Neural progenitor cell (in vitro differentiated cells): ENCODE results near the gene RPAP3. TPM values are rescaled to one million over a fixed set of nuclear protein-coding genes. Genes with fewer than 3 reads are reported as not detected.

Source experiments
- DNase-seq: peaks from one replicate; pipeline ENCODE4 v3.0.0-alpha.2; 2016; ENCODE audit warnings: low spot score
- H2AFZ ChIP-seq: fragments of 200-600 bp; sonication (generic); replicated peaks from 2 replicates; pipeline ENCODE4 v1.6.1; 2016; ENCODE audit warnings: antibody characterized with exemption
- H3F3A ChIP-seq: fragments of 200-600 bp; sonication (generic); 2 replicates; pipeline ENCODE4 v1.6.1; 2016; ENCODE audit warnings: antibody characterized with exemption, low read depth
- H3K27ac ChIP-seq: fragments of 200-600 bp; sonication (generic); 2 replicates; pipeline ENCODE4 v1.5.1; 2016; ENCODE audit warnings: mild to moderate bottlenecking
- H3K27me3 ChIP-seq: fragments of 200-600 bp; sonication (generic); 2 replicates; pipeline ENCODE4 v1.6.1; 2016; ENCODE audit warnings: mild to moderate bottlenecking, moderate library complexity
- H3K36me3 ChIP-seq: fragments of 200-600 bp; sonication (generic); 2 replicates; pipeline ENCODE4 v1.5.1; 2016
- H3K4me1 ChIP-seq: fragments of 200-600 bp; sonication (generic); 2 replicates; pipeline ENCODE4 v1.6.1; 2016; ENCODE audit warnings: mixed run types
- H3K4me2 ChIP-seq: fragments of 200-600 bp; sonication (generic); 2 replicates; pipeline ENCODE4 v1.6.1; 2016
- H3K4me3 ChIP-seq: fragments of 200-600 bp; sonication (generic); 2 replicates; pipeline ENCODE4 v1.5.1; 2016
- H3K79me2 ChIP-seq: fragments of 200-600 bp; sonication (generic); 2 replicates; pipeline ENCODE4 v1.6.1; 2016; ENCODE audit warnings: low read depth
- H3K9ac ChIP-seq: fragments of 200-600 bp; sonication (generic); 2 replicates; pipeline ENCODE4 v1.6.1; 2016
- H3K9me3 ChIP-seq: fragments of 200-600 bp; sonication (generic); 2 replicates; pipeline ENCODE4 v1.5.1; 2016; ENCODE audit warnings: low read depth
- H4K20me1 ChIP-seq: fragments of 200-600 bp; sonication (generic); 2 replicates; pipeline ENCODE4 v1.6.1; 2016; ENCODE audit warnings: low read depth
- H3K27ac Mint-ChIP-seq: 3 replicates; pipeline ENCODE4 v1.8.0; 2021; ENCODE audit warnings: mixed read lengths
- H3K27me3 Mint-ChIP-seq: 2 replicates; pipeline ENCODE4 v1.8.0; 2022; ENCODE audit warnings: low read depth, mild to moderate bottlenecking, inconsistent platforms, moderate library complexity, mixed read lengths; ENCODE audit not compliant: insufficient read depth
- H3K36me3 Mint-ChIP-seq: 3 replicates; pipeline ENCODE4 v1.8.0; 2021; ENCODE audit warnings: mixed read lengths
- H3K4me1 Mint-ChIP-seq: 3 replicates; pipeline ENCODE4 v1.8.0; 2021; ENCODE audit warnings: mixed read lengths
- H3K4me3 Mint-ChIP-seq: 3 replicates; pipeline ENCODE4 v1.8.0; 2021; ENCODE audit warnings: mild to moderate bottlenecking, moderate library complexity, mixed read lengths
- H3K9me3 Mint-ChIP-seq: 3 replicates; pipeline ENCODE4 v1.8.0; 2020; ENCODE audit warnings: mixed read lengths
- EZH2 ChIP-seq: fragments of 200-600 bp; sonication (generic); IDR thresholded peaks from 2 replicates; pipeline ENCODE4 v1.6.1; 2017; ENCODE audit warnings: antibody characterized with exemption, mild to moderate bottlenecking, moderate library complexity
- EZH2phosphoT487 ChIP-seq: fragments of 200-600 bp; sonication (generic); IDR thresholded peaks from 2 replicates; pipeline ENCODE4 v1.6.1; 2017; ENCODE audit warnings: antibody characterized with exemption
- total RNA-seq: library from RNA; depleted of rRNA; stranded (reverse); fragments of >200 nt; gene quantifications from 2 replicates; pipeline ENCODE4 v1.2.3, GENCODE V29; 2015; ENCODE audit warnings: low replicate concordance
- TF ChIP-seq, protein P1 (sequence below): fragments of 200-600 bp; sonication (generic); IDR thresholded peaks from 2 replicates; pipeline ENCODE4 v1.5.1; 2017; ENCODE audit warnings: antibody characterized with exemption, mild to moderate bottlenecking

RPAP3 gene
- total RNA-seq, 1 donor from 2014 or later: 61.9 TPM

GRCh38 chr12:47611906-47612305 lies 93.9 kb downstream of the RPAP3 start:
- no peaks in the 10 kb centered on the region for H3K27me3 ChIP-seq
- no peaks in the 10 kb centered on the region for H4K20me1 ChIP-seq
- no peaks in the 10 kb centered on the region for H3F3A ChIP-seq
- Mint-ChIP-seq H3K4me3 (no peak overlapping the region), H3K36me3 (peaks cover 14% of the 10 kb centered on the region), H3K9me3 (peaks cover 30% of the 10 kb centered on the region), H3K27me3 (no peaks in the 10 kb centered on the region), H3K4me1 (no peaks in the 10 kb centered on the region), H3K27ac (no peak overlapping the region)
- no peak overlapping the region for H3K27ac ChIP-seq
- H3K9ac ChIP-seq: no peak overlapping the region
- TF ChIP-seq EZH2phosphoT487 (no peak), EZH2 (no peak)
- TF ChIP-seq, protein P1, sequence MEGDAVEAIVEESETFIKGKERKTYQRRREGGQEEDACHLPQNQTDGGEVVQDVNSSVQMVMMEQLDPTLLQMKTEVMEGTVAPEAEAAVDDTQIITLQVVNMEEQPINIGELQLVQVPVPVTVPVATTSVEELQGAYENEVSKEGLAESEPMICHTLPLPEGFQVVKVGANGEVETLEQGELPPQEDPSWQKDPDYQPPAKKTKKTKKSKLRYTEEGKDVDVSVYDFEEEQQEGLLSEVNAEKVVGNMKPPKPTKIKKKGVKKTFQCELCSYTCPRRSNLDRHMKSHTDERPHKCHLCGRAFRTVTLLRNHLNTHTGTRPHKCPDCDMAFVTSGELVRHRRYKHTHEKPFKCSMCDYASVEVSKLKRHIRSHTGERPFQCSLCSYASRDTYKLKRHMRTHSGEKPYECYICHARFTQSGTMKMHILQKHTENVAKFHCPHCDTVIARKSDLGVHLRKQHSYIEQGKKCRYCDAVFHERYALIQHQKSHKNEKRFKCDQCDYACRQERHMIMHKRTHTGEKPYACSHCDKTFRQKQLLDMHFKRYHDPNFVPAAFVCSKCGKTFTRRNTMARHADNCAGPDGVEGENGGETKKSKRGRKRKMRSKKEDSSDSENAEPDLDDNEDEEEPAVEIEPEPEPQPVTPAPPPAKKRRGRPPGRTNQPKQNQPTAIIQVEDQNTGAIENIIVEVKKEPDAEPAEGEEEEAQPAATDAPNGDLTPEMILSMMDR: no peak
- no peaks in the 10 kb centered on the region for H3K4me1 ChIP-seq
- no peaks in the 10 kb centered on the region for H3K79me2 ChIP-seq
- DNase-seq: no peak
- H3K9me3 ChIP-seq: peaks cover 6% of the 10 kb centered on the region
- no peak overlapping the region for H2AFZ ChIP-seq
- no peak overlapping the region for H3K4me3 ChIP-seq
- H3K4me2 ChIP-seq: no peak overlapping the region
- H3K36me3 ChIP-seq: no peaks in the 10 kb centered on the region

Other genes with a start within 250 kb of the RPAP3 start
- not detected in 2 replicates for gene ENDOU, start 19.5 kb upstream of the RPAP3 start, total RNA-seq
- gene RAPGEF3, start 52.9 kb upstream of the RPAP3 start, total RNA-seq: 0.58 and 1.2 TPM in 2 replicates
- 8.3 and 16.7 TPM in 2 replicates for gene SLC48A1, start 67.2 kb upstream of the RPAP3 start, total RNA-seq
- 7.2 and 14.2 TPM in 2 replicates for gene HDAC7, start 113.9 kb upstream of the RPAP3 start, total RNA-seq
- 0.09 TPM in 1 of 2 replicates, not detected in the other for gene VDR, start 199.0 kb upstream of the RPAP3 start, total RNA-seq